HL-60 (cell line): ENCODE data around the gene RAB3C.

Experiments
- CTCF ChIP-seq: IDR thresholded peaks from one replicate; pipeline ENCODE4 v1.5.1; 2011; ENCODE audit warnings: low read length, control low read depth, inconsistent platforms; ENCODE audit not compliant: insufficient read depth
- GABPA ChIP-seq: IDR thresholded peaks from 2 replicates; pipeline ENCODE4 v1.6.1; 2012; ENCODE audit warnings: low read depth
- POLR2AphosphoS5 ChIP-seq: IDR thresholded peaks from 2 replicates; pipeline ENCODE4 v1.6.1; 2012; ENCODE audit warnings: low read depth

- no peak for TF ChIP-seq CTCF
- no peak for TF ChIP-seq POLR2AphosphoS5
- no peak for TF ChIP-seq GABPA
Observed at GRCh38 chr5:58666141-58666540, 83.3 kb downstream of the RAB3C start.
